Heart left ventricle (tissue), 13 donors: Measurements from ENCODE around the gene MRPS16.

Experiments
- CTCF ChIP-seq, 12 donors: fragments of 200-600 bp; sonication (generic) in 4 of 12; IDR thresholded peaks; one replicate each; pipeline versions ENCODE4 v1.5.0 to v1.8.0; 2018 to 2022; ENCODE audit warnings: antibody characterized with exemption in 12 of 12, mild to moderate bottlenecking in 5 of 12
- POLR2A ChIP-seq, 2 donors: fragments of 450-650 bp; IDR thresholded peaks; one replicate each; pipeline ENCODE4 v1.6.1; 2017; ENCODE audit warnings: antibody characterized with exemption in 2 of 2, mild to moderate bottlenecking in 2 of 2, moderate library complexity in 2 of 2
- donor health status: ischemic (EF 13 %, LVEDD 7.1; RV severe dilation, severe dysfunction).
- donor health status: DM: no; HTN: yes; CAD: no.
- donor health status: DM: no; HTN: no; CAD: no.
- donor health status: ischemic (EF 25% LVEDD 6.9; RV normal size, moderate dysfunction).
- donor health status: ischemic (EF 25% LVEDD 5.7; RV mildly dilated, moderate dysfunction).
- donor health status: ischemic (EF 35%, LVEDD 5.7; RV mildly dilated, moderate dysfunction).
- donor health status: nonischemic (EF 11% LVEDD 7.7; RV severe dilation, severe dysfunction).
- donor health status: DM: yes; HTN: yes; CAD: no.
- donor health status: PGD.
- donor health status: ischemic (EF 29% LVEDD 5.4; RV normal size, mild dysfunction).
- donor health status: nonischemic (EF 23%, LVEDD 6.1; RV moderate dilation, normal function).

- TF ChIP-seq CTCF (IDR thresholded peaks at IDR 0.05) (no peak), POLR2A (IDR thresholded peaks at IDR 0.05) (no peak)
Observed at GRCh38 chr10:73217628-73218027, 34.8 kb downstream of the MRPS16 start.
